ENCODE data around the gene B3GNT9.
"Not testable (repeated sequence)": the region's sequence is repeated elsewhere in the genome, so short reads cannot be mapped to it uniquely, and the experiment has no call there.

The B3GNT9 gene

DNA sequence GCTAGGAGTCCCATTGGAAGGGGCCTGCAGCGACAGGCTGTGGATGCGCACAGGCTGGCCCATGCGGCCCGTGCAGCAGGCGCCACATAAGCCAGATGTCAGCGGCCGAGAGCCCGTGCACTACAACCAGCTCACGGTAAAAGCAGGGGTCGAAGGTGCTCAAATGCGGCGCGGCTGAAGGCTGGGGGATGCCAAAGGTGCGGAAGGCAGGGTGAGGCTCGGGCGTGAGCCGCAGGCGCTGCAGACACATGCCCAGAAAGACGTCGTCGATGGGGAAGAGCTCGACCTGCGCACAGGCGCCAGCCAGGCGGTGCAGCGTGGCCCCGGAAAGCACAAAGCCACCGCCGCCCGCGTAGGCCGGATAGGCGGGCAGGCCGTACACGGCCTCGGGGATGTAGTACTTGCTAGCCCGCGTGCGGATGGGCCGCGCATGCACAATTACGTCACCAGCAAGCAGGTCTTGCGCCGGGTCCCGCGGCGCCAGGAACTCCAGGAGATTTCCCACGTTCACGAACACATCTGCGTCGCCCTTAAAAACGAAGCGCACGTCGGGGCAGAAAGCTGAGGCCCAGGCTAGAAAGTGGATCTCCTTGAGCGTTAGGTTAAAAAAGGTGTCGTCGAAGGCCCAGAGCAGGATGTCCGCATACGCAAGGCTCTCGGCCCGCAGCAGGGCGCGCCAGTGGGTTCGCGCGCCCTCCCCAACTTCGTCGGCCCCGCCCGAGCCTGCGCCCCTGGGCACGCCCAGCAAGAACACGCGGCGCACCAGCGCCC is 1.3 kb downstream of the B3GNT9 start:
- DNase-seq = no peak

DNA sequence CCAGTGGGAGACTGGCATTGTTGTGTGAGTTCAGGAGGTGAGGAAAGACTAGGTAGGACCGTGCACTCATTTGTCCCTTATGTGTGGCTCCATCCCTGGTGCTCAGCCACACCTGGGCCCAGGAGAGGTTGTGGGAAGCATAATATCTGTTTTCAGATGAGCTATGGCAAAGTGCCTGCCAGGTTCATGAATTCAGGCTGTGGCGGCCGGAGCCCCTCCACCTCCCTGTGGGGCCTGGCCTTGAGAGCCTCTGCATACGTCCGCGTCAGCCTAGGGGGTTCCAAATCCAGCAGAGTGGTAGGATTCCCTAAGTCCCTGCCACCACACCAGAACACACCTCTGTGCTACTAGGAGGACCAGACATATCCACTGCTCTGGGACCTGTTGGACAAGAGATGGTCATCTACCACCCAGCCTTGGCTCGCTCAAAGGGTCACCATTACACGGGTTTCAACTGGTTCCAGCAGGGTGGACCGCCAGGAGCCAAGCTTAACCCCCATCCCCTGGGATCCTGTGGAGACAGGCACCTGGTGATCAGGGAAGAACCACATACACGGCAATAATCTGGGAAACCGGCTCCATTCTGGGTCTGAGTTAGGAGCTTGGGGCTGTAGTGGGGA is 2.0 kb downstream of the B3GNT9 start:
- no peak for DNase-seq

DNA sequence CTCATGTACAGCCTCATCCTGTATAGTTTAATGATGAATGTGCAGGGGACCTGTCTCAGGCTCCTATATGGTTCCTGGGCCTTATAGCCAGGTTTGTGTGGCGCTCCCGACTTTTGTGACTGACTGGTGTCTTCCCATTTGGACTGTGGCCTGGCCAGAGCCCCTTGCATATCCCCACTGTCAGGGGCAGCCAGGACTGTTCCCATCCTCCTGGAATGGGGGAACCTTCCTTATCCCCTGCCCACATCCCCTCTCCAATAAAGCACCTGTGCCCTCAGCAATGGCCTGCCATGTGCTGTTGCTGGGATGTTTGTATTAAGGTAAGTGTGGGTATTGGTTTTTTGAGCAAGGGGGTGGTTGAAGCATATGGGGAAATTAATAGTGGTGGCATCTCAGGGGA is 2.6 kb downstream of the B3GNT9 start:
- DNase-seq = no peak

DNA sequence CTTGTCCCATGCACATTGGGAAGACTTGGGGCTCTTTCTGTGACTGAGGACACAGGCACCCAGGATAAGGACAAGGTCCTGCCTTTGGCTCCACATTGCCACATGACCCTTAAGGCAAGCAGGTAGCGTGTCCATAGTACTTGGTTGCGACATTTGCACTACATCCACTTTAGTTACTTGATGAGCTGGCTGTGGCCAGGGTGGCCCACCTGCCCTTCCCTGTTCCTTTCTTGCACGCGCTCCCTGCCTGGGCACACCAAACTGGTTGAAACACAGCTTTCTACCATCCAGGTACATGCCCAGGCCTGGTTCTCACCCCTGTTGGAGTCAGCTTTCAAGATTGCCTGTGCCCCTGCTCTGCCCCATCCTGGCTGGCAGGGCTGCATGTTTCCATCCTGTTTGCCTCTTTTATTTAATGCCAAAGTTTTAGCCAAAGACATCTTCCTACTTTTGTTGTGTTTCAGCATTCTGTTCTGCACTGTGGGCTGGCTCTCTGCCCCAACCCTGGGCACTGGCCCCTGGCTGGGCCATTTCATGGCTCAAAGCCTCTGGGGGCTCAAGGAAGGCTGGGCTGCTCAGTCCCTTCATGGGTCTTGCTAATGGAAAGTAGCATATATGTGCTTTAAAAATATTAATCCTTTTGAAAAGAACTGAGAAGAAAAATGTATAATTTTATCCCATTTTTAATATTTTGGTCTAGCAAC is 3.2 kb downstream of the B3GNT9 start:
- no peak for DNase-seq

DNA sequence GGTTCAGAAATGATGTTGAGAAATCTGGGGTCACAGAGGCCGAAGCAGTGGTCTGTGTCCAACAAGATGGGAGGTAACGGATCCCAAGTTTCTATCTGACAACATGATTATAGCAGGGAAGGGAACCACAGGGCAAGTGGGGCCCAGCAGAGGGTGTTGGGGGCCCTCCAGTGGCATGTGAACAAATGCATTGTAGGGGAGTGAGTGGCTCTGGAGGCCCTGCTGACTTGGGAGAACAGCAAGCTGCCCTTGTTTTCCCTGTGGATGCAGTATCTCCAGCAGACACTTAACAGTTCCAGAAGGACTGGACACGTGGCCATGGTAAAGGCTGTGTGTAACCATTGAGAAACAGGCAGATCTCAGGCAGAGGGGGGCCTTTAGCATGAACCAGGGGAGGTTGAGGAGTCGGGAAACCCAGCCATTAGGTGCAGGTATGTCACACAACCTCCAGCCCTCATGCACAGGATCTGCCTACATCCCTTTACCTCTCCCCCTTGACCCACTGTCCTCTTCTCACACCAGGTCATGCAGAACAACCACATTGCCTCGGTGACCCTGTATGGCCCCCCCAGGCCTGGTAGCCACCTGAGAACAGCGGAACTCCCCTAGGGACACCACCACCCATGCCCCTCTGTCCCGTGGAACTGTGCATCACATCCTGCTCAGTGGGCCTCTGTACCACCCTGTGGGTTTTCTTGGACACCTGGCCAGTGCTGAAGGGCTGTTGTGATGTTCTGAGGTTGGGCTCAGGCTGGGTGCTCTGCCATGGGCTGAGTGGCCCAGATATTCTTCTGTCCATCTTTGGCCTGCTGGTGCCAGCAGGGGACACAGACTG is 4.1 kb downstream of the B3GNT9 start:
- no peak for DNase-seq

DNA sequence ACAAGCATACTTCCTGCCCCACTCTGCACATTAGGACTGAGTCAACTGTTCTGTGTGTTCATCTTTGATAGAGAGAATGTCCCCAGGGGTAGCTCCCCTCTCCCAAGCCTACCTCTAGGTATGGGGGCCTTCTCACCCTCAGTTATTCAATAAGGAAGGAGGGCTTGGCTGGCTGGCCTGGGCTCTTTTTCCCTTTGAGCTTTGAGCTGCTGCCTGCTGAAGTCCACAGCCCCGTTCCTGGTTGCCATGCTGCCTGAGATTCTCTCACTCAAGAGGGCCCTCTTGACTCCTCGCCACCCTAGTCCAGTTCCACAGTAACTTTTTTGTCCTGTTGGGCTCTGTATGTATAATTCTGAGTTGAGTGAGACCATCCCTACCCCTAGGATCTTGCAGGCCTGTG is 5.1 kb downstream of the B3GNT9 start:
- no peak for DNase-seq

DNA sequence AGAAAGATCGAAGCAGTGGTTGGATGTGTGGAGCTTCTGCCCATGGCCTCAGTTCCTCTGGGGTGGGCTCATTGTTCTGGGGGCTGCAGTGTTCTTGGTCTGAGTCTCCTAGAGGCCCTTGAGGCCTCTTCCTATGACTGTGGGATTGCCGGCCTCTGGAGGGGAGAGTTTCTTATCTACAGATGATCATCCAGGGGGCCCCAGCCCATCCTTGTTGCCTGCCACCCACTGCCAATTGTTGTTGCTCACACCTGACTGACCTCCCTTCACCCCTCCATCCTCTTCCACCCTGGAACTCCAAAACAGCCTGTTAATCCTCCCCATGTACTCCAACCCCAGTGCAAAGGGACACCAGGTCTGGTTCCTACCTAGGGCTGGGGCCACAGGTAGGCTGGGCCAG is 5.9 kb downstream of the B3GNT9 start:
- DNase-seq = no peak

DNA sequence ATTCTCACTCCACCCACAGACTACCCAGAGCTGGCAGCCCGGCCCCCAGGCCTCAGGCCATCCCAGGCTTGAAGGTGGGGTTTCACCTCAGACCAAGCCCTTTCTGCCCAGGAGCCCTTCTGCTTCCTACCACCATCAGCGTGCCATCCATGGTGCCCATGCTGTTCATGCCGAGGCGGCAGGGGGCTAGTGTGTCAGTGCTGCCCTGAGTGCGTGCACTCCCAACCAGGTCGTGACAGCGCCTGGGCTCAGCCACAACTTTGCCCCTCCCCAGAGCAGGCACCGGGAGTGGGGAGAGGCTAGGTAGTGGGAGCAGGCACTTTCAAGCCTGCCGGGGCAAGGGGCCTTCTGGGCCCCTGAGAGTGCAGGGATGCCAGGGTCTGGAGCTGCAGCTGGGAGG is 8.5 kb downstream of the B3GNT9 start:
- no peak for DNase-seq

DNA sequence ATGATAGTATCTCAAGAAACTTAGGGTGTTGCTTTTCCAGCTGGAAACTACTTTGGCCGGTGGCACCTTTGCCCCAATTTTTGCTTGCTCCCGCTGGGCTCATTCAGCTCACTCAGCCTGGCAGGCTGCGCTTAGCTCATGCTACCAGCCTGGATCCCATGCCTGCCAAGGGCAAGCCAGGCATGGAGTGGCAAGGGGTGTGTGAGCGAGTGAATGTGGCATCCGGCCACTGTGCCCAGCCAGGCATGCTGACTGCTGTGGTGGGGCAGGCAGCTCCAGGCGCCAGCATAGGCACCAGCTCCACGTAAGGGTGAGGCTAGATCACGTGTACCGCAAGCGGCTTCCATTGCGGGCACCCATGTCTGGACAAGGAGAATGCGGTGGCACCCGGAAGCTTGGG is 9.4 kb downstream of the B3GNT9 start:
- no peak for DNase-seq

DNA sequence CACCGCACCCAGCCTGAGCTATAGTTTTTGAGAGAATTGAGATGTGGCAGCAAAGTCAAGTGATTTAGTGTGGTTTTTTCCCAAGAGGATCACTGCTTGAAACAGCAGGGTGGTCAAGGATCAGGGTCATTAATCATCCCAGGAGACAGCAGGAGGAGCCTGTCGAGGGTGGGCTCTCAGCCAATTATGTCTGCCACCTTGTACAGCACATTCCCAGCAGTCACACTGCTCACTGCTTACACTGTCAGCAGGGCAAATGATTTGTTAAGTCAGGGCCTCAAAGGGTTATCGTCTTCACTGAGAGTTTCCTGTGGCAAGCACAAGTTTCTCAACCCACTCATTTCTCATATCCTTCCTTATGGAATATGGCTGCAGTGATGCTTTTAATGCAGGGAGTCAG is 13.2 kb downstream of the B3GNT9 start:
- peak; percentile 90 for DNase-seq

DNA sequence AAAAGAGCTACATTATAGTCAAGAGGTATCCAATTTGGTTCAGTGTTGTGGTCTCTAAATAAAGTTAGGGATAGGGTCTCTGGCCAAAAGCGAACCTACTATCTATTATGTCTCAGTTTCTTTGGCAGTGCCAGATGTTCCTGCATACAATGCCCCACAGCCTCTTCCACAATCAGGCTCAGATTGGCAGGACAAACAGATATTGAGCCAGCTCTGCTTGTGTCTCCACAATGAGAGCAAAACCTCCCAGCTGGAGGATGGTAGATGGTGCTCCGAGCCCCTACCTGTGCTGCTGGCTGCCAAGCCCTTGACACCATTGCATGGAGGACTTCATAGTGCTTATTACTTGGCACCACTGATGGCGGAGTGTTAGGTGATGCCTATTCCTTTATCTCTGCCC is 21.4 kb downstream of the B3GNT9 start:
- no peak for DNase-seq

DNA sequence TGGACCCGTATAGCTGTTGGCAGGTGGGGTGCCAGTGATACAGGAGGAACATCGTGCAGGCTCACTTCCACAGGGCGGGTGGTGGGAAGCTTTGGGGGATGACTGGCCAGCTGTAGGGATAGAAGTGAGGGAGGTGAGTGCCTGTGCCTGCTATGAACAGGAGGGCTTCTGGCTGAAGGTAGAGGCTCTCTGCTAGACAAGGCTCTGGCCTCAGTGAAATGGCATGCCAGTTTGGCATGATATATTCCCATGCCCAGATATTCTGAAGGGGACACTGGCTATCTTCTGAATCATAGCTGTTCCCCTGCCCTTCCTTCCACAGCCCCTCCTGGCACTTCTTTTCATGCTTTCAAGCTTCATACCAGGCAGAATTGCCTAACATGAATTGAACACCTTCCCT is 21.9 kb downstream of the B3GNT9 start:
- no peak for DNase-seq

DNA sequence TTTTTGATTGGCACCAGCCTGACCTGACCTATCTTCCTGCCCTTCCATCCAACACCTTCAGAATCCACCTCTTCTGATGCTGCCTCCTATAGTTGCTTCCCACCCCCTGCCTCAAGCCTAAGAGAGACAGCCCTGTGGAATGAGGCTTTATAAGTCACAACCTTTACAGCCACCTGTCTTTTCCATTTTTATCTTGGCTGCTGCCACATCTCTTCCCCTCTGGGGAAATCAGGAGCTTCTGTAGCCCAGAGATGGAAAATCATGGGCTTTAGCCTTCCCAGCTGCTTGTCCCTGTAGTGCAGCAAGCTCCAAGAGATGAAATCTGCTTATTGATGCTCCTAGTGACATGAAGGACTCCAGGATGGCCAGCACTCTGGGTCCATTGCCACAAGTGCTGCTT is 22.4 kb downstream of the B3GNT9 start:
- DNase-seq = no peak

DNA sequence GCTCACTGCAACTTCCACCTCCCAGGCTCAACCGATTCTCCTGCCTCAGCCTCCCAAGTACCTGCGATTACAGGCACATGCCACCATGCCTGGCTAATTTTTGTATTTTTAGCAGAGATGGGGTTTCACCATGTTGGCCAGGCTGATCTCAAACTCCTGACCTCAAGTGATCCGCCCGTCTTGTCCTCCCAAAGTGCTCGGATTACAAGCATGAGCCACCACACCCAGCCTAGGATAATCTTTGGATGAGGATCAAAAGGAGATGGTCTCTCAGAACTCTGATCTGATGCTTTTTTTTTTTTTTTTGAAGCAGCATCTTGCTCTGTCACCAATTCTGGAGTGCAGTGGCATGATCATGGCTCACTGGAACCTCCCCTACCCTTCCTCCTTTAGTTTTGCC is 28.0 kb downstream of the B3GNT9 start:
- DNase-seq = not testable (repeated sequence)

DNA sequence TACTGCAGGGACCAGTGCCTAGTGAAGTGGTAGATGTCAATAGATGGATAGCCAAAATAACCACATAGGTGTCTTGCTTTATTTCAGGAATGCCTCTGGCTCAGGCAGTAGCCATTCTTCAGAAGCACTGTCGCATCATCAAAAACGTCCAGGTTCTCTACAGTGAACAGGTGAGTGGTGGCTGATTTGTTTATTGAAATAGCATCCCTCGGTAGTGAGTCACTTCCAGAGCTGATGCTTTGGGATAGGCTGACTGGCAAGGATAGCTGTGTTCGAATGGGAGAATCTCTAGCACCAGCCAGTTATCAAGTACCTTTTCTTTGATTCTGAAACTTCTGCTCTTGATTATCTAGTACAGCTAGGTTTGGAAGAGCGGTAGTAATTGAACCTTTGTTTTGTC is 30.8 kb downstream of the B3GNT9 start:
- no peak for DNase-seq

DNA sequence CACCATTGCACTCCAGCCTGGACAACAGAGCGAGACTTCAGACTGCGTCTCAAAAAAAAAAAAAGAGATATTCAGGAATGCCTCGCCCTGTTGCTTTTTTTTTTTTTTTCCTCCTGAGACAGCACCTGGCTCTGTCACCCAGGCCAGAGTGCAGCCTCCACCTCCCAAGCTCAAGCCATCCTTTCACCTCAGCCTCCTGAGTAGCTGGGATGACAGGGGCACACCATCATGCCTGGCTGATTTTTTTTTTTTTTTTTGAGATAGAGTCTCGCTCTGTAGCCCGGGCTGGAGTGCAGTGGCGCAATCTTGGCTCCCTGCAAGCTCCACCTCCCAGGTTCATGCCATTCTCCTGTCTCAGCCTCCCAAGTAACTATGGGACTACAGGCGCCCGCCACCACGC is 33.1 kb downstream of the B3GNT9 start:
- no peak for DNase-seq

DNA sequence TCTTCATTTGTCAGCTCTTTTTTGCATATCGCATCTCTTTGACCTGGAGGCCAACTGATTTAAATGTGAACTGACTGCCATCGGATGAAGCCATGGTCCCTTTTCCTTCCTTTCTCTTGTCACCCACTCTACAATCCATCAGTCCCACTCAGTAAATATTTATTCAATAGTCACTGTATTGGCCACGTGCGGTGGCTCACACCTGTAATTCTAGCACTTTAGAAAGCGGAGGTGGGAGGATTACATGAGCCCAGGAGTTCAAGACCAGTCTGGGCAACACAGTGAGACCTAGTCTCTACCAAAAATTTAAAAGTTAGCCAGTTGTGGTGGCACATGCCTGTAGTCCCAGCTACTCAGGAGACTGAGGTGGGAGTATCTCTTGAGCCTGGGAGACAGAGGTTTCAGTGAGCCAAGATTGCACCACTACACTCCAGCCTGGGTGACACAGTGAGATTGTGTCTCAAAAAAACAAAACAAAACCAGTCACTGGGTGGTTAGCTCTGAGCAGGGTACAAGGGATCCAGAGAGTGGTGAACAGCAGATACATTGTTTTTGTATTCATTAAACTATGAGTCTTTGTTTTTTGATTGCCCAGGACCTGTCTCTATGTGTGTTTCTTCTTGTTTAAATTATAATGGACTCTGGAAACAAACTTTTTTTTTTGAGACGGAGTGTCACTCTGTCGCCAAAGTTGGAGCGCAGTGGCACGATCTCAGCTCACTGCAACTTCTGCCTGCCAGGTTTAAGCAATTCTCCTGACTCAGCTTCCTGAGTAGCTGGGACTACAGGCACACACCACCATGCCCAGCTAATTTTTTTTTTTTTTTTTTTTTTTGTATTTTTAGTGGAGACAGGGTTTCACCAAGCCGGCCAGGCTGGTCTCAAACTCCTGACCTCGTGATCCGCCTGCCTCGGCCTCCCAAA is 34.1 kb downstream of the B3GNT9 start:
- no peak for DNase-seq

DNA sequence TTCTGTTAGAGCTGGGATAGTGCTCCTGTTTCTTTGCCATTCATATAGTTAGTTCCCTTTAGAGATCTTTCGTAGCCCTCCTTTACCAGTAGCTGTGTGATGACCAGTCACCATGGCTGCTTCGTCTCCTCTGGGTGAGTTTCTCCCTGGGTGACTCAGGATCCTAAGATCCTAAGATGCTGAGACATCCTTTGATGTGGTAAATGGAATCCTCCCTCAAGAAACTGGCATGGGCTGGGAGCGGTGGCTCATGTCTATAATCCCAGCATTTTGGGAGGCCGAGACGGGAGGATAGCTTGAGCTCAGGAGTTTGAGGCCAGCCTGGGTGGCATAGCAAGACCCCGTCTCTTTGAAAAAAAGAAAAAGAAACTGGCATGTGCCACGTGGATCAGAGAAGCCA is 35.2 kb downstream of the B3GNT9 start:
- DNase-seq = no peak

DNA sequence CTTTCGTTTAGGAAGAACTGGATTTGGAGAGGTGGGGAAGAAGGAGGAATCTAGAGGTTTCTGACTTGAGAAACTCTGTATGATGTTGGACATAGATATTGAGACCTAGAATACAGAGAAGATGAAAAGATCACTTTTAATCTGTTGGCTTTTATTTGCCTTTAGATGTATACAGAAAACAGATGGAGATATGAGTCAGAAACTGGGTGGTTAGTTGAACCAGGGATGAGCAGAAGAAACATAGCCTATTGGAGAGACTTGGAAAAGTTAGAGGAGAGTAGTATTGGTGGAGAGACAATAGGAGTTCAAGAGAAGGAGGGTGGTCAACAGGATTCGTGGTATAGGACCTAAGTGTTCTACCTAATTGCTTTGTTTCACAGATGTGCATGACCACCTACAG is 36.0 kb downstream of the B3GNT9 start:
- no peak for DNase-seq

DNA sequence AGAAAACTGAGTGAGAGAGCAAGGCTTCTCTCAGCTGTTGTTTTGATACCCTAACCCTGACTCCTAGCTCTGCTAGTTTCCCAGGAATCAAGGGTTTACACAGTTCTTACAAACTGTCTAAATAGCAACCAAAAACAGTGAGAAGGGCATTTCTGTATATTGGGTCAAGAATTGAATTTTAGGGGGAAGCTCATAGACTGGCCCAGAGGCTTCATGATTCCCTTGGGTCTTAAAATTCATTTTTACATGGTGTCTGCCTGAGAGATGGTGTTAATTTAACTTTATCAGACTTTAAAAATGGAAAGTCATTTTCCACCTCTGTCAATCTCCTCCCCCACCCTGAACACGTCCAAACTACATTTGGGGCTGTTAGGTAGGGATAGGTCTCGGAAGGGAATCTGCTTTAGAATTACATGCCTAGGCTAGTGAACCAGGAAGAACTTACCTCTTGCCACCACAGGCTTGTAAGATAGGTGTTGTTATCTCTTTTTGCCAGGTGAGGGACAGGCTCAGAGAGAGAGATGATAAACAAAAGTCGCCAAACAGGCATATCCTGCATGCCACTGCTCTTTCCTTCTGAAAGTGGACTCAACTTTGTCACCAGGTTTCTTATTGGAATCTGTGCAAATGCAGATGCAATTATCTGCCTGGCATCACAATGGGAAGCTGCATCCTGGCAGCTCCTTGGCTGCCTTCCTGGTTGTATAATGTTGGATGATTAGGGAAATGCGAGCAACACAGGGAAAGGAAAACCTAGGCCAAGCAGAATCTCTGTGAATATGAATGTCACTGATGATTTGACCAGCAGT is 38.0 kb downstream of the B3GNT9 start:
- DNase-seq = no peak

DNA sequence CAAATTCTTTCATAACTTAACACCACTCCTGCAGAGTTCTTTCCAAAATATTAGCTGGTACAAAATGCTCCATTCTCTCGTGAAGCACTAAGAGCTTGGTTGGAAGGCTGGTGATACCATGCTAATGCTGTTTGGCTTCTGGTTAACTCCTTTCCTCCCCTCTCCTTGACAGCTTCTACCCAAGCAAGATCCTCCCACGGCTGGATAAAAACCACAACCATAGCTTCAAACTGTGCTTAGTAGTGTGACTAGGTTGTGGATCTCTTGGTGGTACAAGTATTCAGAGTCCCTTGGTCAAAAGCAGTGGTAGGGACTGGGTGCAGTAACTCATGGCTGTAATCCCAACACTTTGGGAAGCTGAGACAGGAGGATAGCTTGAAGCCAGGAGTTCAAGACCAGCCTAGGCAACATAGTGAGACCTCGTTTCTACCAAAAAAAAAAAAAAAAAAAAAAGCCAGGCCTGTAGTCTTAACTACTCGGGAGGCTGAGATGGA is 38.8 kb downstream of the B3GNT9 start:
- DNase-seq = no peak

Measured in NCI-H82 (cell line).